ENCODE data around the gene ZBTB24. TPM values are rescaled to one million over a fixed set of nuclear protein-coding genes. Genes with fewer than 3 reads are reported as not detected.

Gene ZBTB24
- total RNA-seq, 1 experiment from 2014 or later, result 21.5 TPM

DNA sequence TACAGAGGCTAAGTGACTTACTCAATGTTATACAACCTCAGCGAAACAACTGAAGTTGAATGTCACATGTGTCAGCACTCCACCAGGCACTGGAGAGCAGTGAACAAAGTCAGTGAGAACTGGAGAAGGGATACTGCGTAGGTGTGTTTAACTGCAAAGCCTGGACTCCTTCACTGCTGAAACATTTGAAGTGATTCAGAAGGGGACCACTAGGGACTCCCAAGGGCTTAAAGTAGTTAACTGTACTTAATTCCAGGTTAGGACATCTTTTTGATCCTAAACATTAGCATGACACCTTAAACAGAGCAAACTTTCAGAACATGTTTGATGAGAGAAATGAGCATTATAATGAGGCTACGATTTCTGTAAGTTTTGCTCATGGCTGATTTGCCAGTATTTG lies 45.0 kb upstream of the ZBTB24 start:
- in situ Hi-C loops (cut with HindIII; ENCODE audit: low pct_unique_long_range_greater_than_20kb, low sequenced_read_pairs) (no loop called here), intact Hi-C loops (cut with micrococcal nuclease; ENCODE audit: unreplicated experiment) (loop anchor here (1.0 to 5.0 kb wide), 3 partner anchors 164 to 859 kb away; partner anchors contain the start of genes AK9 and FIG4)
- ChIA-PET POLR2A (interaction anchor here (0.5 kb wide), 1 partner anchor 689 kb away, joined by 8 read pairs; no protein-coding TSS in a partner anchor), CTCF (interaction anchor here (2.6 kb wide), 1 partner anchor 512 kb away, joined by 21 read pairs; no protein-coding TSS in a partner anchor)
- H3K36me3 ChIP-seq (ENCODE audit: control insufficient read depth, insufficient read depth, low read length), result no peaks in the 10 kb centered on the region
- H3K4me1 ChIP-seq (ENCODE audit: control insufficient read depth, insufficient read depth, low read length), result no peaks in the 10 kb centered on the region
- no TSS peak for BruUV-seq (replicated peaks)
- H3K27ac ChIP-seq (ENCODE audit: low read length), result no peak overlapping the region
- ATAC-seq (peak; percentile 78), DNase-seq (ENCODE audit: low read depth, low spot score) (no peak)
- H3K4me3 ChIP-seq (ENCODE audit: low read depth in 2 of 2, low read length in 2 of 2), result no peak overlapping the region
- peaks cover 11% of the 10 kb centered on the region for H3K27me3 ChIP-seq (ENCODE audit: control insufficient read depth, insufficient read depth, low read length)
- TF ChIP-seq, protein P1, sequence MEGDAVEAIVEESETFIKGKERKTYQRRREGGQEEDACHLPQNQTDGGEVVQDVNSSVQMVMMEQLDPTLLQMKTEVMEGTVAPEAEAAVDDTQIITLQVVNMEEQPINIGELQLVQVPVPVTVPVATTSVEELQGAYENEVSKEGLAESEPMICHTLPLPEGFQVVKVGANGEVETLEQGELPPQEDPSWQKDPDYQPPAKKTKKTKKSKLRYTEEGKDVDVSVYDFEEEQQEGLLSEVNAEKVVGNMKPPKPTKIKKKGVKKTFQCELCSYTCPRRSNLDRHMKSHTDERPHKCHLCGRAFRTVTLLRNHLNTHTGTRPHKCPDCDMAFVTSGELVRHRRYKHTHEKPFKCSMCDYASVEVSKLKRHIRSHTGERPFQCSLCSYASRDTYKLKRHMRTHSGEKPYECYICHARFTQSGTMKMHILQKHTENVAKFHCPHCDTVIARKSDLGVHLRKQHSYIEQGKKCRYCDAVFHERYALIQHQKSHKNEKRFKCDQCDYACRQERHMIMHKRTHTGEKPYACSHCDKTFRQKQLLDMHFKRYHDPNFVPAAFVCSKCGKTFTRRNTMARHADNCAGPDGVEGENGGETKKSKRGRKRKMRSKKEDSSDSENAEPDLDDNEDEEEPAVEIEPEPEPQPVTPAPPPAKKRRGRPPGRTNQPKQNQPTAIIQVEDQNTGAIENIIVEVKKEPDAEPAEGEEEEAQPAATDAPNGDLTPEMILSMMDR (IDR thresholded peaks at IDR 0.05), result peak; percentile 41; the same call in 1 of the 2 replicates
- no peak for TF ChIP-seq TCF7L2 (IDR thresholded peaks at IDR 0.05; ENCODE audit: low read depth, low read length)
- H3K9me3 ChIP-seq (ENCODE audit: control insufficient read depth, insufficient read depth, low read depth, low read length), result peaks cover 12% of the 10 kb centered on the region

DNA sequence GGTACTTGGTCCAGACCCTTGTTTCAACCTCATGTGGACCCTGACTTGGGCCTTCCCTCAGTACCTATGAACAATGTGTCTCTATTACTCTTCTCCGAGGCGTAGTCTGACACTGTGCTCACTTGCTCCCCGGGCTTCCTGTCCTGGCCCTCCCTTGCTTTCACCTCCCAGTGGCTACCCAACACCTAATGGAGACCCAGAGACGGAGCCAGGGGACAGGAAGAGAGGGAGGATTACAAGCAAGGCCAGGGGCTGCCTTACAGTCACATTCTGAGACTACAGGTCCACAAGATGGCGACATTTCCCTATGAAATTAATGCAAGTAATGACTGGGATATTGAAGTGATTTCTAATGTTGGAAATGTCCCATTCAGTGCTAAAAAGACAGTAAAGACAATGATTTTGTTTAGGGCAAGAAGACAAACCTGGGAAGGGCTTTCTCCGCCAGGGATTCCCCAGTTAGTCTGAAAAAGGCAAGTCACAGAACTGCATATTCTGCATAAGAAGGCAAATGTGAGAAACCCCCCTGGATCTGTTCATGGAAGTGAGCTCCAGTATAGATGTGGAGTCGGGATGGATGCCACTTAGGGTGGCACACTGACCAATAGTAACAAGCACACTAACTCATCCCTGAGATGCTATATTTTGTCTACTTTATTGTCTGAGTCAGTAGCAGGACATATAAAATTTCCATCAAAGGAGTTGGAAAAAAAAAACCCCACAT lies 44.0 kb upstream of the ZBTB24 start:
- ChIA-PET POLR2A (no interaction called here), CTCF (interaction anchor here (0.5 to 2.6 kb wide), 5 partner anchors 511 to 877 kb away, joined by 3 to 21 read pairs (median 3); no protein-coding TSS in a partner anchor)
- no peaks in the 10 kb centered on the region for H3K4me1 ChIP-seq (ENCODE audit: control insufficient read depth, insufficient read depth, low read length)
- in situ Hi-C loops (cut with HindIII; ENCODE audit: low pct_unique_long_range_greater_than_20kb, low sequenced_read_pairs) (no loop called here), intact Hi-C loops (cut with micrococcal nuclease; ENCODE audit: unreplicated experiment) (loop anchor here (1.0 to 5.0 kb wide), 3 partner anchors 165 to 860 kb away; partner anchors contain the start of genes AK9 and FIG4)
- TF ChIP-seq, protein P2, sequence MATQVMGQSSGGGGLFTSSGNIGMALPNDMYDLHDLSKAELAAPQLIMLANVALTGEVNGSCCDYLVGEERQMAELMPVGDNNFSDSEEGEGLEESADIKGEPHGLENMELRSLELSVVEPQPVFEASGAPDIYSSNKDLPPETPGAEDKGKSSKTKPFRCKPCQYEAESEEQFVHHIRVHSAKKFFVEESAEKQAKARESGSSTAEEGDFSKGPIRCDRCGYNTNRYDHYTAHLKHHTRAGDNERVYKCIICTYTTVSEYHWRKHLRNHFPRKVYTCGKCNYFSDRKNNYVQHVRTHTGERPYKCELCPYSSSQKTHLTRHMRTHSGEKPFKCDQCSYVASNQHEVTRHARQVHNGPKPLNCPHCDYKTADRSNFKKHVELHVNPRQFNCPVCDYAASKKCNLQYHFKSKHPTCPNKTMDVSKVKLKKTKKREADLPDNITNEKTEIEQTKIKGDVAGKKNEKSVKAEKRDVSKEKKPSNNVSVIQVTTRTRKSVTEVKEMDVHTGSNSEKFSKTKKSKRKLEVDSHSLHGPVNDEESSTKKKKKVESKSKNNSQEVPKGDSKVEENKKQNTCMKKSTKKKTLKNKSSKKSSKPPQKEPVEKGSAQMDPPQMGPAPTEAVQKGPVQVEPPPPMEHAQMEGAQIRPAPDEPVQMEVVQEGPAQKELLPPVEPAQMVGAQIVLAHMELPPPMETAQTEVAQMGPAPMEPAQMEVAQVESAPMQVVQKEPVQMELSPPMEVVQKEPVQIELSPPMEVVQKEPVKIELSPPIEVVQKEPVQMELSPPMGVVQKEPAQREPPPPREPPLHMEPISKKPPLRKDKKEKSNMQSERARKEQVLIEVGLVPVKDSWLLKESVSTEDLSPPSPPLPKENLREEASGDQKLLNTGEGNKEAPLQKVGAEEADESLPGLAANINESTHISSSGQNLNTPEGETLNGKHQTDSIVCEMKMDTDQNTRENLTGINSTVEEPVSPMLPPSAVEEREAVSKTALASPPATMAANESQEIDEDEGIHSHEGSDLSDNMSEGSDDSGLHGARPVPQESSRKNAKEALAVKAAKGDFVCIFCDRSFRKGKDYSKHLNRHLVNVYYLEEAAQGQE (IDR thresholded peaks at IDR 0.05; ENCODE audit: insufficient read depth in 1 of 2, low read depth in 2 of 2, low read length in 1 of 2), result no peak
- no peak for TF ChIP-seq SIN3A (IDR thresholded peaks at IDR 0.05; ENCODE audit: borderline replicate concordance, insufficient read depth, low read depth, low read length)
- no peak for TF ChIP-seq POLR2AphosphoS5 (IDR thresholded peaks at IDR 0.05; ENCODE audit: low read depth, low read length)
- TF ChIP-seq, protein P1 (IDR thresholded peaks at IDR 0.05), result peak; percentile 87
- TF ChIP-seq TCF7L2 (IDR thresholded peaks at IDR 0.05; ENCODE audit: low read depth, low read length), result no peak
- no peak overlapping the region for H3K27ac ChIP-seq (ENCODE audit: low read length)
- DNase-seq (ENCODE audit: low read depth, low spot score) (peak; percentile 57), ATAC-seq (peak; percentile 97)
- no peaks in the 10 kb centered on the region for H3K36me3 ChIP-seq (ENCODE audit: control insufficient read depth, insufficient read depth, low read length)
- H3K9me3 ChIP-seq (ENCODE audit: control insufficient read depth, insufficient read depth, low read depth, low read length), result peaks cover 12% of the 10 kb centered on the region
- BruUV-seq (replicated peaks), result no TSS peak
- no peak overlapping the region for H3K4me3 ChIP-seq (ENCODE audit: low read depth in 2 of 2, low read length in 2 of 2)
- H3K27me3 ChIP-seq (ENCODE audit: control insufficient read depth, insufficient read depth, low read length), result peaks cover 17% of the 10 kb centered on the region

All from Panc1 (cell line).